ENCODE measurements around the gene AMN1. TPM values are rescaled to one million over a fixed set of nuclear protein-coding genes. Genes with fewer than 3 reads are reported as not detected.
"Not testable (repeated sequence)": the region's sequence is repeated elsewhere in the genome, so short reads cannot be mapped to it uniquely, and the experiment has no call there.

Gene AMN1
- total RNA-seq, 1 donor from 2014 or later: 4.1 TPM

DNA sequence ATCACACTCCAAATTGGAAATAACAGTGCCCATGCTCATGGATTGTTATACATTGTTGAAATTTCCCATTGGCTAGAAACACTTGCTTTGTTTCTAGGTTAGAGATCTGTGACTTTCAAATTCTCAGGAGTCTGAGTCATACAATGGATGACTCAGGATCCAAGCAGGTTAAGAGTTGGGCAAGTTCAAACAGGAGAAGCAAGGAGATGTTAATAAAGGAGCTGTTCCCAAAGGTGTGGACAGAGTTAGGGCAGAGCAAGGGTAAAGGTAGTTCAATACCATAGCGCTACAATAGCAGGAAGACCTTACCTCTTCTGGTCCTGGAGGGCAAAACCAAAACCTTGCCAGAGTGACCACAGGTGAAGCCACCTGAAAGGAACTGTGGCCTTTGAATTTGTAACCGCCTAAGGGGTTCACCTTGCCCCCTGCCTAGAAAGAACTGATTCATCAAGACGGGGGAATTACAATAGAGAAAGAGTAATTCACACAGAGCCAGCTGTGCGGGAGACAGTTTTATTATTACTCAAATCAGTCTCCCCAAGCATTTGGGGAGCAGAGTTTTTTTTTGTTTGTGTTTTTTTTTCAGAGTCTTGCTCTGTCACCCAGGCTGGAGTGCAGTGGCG lies 4.2 kb upstream of the AMN1 start:
- ATAC-seq: peak; percentile 80

DNA sequence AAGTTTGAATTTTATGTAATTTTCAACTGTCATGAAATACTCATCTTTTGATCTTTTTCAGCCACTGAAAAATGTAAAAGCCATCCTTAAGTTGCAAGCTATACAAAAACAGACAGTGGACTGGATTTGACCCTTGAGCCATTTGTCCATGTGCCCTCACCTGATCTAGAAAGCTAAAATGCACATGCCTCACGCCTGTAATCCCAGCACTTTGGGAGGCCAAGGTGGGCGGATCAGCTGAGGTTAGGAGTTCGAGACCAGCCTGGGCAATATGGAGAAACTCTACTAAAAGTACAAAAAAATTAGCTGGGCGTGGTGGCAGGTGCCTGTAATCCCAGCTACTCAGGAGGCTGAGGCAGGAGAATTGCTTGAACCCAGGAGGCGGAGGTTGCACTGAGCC lies 2.4 kb upstream of the AMN1 start:
- not testable (repeated sequence) for ATAC-seq

DNA sequence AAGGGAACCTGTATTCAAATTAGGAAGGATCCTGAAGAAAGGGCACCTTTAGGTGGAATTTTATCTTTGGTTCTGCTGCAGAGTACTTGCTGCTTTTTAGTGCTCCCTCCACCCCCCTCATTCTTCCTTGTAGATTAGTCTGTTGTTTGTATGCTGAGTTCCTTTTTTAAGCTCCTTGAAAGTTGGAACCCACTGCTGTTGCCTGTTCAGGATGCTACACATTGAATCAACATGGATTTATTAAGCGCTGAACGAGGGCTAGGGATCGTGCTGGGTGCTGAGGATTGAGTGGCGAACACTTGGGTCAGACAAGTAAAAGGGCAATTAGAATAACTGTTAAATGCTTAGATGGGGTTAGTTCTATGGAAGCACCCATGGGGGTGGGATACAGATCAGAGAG lies 884 bp upstream of the AMN1 start:
- no peak for ATAC-seq

DNA sequence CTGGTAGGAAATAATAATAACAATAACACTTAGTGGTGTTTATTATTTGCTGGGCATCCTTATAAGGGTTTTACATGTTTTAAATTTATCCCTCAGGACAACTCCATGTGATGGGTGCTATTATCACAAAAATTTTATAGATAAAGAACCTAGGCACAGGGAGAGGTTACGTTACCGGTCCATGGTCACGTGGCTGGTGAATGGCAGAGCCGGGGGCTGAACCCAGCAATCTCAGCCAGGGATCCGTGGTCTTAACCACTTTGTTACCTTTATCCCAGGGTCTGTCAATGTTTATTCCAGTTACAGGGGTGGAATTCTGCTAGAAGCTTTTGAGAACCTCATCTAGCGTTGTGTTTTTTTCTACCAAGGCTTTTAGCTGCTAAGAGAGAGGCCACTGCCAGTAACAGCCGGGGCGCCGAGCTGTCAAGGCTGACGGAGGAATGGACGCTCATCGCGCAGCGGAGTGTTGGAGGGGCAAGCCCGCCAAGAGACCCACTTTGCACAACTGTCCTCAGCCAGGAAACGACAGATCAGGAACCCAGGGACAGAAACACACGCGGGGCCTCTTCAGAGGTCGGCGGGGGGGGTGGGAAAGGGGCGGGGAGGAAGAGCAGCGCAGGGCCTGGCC lies 418 bp downstream of the AMN1 start:
- no peak for ATAC-seq

DNA sequence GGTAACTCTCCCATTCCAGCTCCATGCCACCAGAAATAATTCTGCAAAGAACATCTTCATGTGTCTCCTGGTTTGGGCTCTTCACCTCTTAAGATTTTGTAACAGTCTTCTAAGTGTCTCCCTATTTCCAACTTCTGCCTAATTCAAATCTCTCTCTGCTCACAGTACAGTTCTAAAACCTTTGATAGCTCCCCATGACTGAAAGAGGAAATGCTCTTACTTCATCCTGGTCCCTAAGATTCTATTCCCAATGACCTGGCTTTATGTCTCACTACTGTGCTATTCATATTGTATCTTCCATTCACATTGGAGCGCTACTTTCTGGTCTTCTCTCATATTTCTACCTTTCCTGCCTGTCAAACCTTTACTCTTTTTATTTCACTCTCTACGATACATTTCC lies 1.6 kb downstream of the AMN1 start:
- ATAC-seq: no peak

DNA sequence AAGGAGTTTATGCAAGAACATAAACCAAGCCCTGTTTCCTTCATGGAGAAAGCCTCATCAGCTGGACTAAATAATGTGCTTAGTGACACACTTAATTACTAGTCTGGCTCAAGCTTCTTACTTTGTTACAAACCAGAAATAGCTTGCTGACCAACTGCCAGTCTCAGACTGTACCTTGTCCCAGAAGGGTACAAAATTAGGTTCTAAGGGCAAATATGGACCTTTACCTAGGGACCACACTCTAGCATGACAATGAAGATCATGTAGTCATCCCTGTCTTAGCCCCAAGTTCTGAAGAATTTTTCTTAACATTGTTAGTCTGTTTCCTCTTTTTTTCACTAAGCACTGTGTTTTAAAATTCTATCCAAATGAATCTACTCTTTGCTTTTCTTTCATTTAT lies 2.2 kb downstream of the AMN1 start:
- ATAC-seq: no peak

DNA sequence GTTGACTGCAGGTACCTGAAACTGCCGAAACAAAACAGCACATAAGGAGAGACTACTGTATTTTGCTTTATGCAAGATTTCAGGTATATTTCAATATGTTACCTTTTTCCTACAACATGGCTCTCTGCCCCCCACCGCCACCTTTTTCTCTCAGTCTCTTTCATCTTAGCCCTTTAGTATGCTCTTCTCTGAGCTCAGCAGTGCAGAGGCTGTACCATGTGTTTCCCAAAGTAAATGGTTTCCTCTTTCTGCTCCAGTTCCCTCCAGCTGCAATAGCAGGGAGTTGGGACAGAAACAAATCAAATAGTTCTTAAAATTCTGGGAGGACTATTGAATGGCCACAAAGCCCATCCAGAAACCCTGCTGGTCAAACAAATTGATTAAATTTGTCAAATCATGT lies 4.3 kb downstream of the AMN1 start:
- no peak for ATAC-seq

DNA sequence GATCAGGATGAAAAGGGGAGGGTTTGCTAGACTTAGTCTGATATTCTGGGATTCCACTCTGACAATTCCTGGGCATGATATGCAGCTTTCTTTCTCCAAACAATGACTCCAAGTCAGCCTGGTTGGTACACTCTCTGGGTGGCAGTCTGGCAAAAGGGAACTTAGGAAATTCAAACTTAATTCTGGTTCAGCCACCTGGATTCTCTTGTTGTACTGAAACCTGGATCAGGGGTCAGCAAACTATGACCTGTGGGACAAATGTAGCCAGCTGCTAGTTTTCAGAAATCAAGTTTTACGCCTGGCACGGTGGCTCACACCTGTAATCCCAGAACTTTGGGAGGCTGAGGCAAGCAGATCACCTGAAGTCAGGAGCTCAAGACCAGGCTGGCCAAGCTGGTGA lies 6.2 kb downstream of the AMN1 start:
- ATAC-seq: no peak

DNA sequence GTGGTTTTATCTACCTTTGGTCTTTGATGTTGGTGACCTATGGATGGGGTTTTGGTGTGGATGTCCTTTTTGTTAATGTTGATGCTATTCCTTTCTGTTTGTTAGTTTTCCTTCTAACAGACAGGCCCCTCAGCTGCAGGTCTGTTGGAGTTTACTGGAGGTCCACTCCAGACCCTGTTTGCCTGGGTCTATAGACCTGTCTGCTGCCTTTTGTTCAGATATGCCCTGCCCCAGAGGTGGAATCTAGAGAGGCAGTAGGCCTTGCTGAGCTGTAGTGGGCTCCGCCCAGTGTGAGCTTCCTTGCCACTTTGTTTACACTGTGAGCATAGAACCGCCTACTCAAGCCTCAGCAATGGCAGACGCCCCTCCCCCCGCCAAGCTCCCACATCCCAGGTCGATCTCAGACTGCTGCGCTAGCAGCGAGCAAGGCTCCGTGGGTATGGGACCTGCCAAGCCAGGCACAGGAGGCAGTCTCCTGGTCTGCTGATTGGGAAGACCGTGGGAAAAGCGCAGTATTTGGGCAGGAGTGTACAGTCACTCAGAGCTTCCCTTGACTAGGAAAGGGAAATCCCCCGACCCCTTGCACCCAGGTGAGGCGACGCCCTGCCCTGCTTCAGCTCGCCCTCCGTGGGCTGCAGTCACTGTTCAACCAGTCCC lies 10.2 kb downstream of the AMN1 start:
- ATAC-seq: not testable (repeated sequence)

DNA sequence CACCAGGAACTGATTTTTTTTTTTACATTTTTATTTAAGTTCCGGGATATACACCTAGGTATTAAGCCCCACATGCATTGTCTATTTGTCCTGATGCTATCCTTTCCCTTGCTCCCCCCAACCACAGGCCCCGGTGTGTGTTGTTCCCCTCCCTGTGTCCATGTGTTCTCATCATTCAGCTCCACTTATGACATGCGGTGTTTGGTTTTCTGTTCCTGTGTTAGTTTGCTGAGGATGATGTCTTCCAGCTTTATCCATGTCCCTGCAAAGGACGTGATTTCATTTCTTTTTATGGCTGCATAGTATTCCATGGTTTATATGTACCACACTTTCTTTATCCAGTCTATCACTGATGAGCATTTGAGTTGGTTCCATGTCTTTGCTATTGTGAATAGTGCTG lies 11.8 kb downstream of the AMN1 start:
- ATAC-seq: not testable (repeated sequence)

DNA sequence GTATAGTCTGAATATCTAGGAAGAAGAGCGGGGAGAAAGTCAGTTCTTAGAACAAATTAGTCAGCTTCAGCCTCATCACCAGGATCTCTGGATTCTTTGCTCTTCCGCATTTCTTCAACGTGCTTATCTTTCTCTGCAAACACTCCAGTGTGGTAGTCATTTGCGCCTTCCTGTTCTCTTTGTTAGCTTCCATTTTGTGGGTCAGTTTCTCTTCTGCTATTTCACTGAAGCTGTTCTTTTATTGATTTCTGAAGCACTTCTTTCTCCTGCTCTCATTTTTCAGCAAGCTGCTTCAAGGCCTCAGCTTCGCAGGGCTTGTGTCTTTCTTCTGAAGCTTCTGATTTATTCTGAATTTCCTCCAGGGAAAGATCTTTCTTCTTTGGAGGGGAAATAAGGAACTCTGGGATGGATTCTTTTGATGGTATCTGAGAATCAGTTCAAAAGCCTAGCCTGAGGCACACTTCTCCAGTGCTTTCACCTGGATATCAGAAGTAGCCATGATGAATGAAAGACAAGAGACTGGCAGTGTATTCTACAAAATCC lies 13.5 kb downstream of the AMN1 start:
- peak; percentile 41 for ATAC-seq

DNA sequence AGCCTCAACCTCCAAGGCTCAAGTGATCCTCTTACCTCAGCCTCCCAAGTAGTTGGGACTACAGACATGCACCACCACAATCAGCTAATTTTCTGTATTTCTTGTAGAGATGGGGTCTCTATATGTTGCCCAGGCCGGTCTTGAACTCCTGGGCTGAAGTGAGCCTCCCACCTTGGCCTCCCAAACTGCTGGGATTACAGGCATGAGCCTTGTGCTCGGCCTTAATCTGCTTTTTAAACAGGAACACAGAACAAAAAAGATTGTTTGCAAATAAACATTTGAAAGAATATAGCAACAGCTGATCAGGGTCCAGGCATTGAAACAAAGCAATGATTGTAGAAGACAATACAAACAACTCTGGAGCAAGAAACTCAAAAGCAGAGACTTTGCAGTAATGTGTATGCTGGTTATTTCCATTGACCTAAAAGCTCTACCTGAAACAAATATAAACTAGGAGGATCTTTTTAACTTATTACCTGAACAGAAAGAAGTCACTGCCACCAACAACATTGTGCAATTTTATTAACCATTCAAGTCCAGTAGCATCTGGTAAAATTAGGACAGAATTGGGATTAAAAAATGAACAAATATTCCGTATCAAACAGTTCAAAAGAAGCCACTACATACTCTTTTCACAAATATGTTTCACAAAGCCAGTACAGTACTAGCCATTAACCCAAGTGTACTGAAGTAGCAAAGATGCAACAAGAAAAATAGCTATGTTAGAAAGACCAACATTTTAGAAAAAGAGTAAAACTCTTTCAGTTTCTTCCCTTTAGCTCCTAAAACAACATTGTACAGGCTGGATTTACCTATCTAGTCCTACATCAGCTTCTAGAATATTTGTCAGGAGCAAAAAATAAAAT lies 14.2 kb downstream of the AMN1 start:
- no peak for ATAC-seq

DNA sequence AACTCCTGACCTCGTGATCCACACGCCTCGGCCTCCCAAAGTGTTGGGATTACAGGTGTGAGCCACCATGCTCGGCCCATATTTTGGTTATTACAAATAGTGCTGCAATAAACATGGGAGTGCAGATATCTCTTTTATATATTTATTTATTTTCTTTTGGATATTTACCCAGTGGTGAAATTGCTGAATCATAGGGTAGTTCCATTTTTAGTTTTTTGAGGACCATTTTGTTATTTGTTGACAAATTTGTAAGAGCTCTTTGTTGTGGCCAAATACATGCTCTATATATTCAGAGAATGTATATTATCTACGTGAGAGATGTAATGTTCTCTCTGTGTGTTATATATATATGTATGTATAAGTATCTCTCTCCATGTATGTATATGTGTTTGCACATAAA lies 15.9 kb downstream of the AMN1 start:
- ATAC-seq: no peak

DNA sequence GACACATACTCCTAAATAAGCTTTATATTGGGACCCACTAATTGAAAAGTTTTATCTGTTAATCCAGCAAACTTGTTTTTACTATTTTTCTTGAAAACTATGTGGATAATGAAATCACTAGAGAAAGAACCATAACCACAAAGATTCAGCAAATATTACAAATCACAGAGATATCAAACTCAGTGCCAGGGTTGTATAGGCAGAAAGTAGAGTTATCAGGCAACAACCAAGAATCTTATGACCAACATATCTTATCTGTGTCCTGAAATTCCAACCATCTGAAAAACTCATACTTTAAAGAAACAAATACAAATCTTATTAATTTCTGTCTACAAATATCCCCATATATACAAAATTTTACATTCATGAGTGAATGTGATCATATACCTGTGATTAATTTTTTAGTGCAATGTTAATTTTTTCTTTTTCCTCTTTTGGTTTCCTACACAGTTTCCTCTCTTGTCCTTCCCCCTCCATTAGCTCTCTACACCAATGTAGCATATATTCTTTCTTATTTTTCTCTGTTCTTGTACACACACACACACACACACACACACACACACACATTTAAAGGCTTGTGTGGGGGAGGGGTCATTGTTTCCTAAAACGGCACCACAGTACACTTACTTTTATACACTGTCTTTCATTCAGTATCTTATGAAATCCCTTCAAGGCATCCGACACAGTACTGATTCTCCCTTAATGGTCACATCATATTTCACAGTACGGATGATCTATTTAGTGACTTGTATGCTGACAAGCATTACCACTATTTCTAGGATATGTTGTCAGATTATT lies 18.6 kb downstream of the AMN1 start:
- no peak for ATAC-seq

DNA sequence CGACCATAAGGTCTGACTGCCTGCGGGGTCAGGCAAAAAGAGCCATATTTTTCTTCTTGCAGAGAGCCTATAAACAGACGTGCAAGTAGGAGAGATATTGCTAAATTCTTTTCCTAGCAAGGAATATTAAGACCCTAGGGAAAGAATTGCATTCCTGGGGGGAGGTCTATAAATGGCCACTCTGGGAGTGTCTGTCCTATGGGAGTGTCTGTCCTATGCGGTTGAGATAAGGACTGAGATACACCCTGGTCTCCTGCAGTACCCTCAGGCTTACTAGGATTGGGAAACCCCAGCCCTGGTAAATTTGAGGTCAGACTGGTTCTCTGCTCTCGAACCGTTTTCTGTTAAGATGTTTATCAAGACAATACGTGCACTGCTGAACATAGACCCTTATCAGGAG lies 20.7 kb downstream of the AMN1 start:
- ATAC-seq: not testable (repeated sequence)

DNA sequence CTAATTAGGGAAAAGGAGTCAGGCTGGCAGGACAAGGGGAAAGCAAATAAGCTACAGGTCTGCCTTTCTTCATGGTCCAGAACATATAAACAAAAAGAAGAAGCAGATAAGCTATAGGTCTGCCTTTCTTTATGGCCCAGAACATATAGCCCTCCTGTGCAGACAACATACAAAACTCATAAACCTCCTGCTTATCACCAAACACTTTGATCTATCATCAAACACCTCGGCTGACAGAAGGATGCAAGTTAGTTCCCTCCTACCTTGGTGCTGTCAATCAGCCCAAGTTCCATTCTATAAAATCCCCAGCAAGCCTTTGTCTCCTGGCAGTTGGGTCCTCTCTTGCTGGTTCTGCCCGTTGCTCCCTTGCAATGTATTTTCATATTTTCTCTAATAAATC lies 23.2 kb downstream of the AMN1 start:
- no peak for ATAC-seq

DNA sequence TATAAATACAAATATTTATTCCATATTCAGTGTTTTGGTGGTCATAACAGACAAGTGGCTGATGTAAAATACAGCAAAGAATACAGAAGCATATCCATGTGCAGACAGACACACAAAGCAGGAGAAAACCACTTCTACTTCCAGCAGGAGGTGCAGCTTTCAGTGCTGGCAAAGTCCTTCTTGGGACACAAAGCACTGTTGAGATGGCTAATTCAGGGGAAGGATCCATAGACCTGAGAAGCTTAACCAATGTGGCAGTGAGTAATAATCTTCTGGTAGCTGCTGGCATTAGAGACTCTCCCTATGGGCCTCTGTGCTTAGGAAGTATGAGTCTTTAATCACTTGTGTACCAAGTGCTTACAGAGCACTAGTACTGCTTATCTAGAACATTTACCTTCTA lies 26.8 kb downstream of the AMN1 start:
- peak; percentile 65 for ATAC-seq

DNA sequence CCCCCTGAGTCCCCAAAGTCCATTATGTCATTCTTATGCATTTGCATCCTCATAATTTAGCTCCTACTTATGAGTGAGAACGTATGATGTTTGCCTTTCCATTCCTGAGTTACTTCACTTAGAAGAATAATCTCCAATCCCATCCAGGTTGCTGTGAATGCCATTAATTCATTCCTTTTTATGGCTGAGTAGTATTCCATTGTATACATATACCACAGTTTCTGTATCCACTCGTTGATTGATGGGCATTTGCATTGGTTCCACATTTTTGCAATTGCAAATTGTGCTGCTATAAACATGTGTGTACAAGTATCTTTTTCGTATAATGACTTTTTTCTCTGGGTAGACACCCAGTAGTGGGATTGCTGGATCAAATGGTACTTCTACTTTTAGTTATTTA lies 38.9 kb downstream of the AMN1 start:
- not testable (repeated sequence) for ATAC-seq

DNA sequence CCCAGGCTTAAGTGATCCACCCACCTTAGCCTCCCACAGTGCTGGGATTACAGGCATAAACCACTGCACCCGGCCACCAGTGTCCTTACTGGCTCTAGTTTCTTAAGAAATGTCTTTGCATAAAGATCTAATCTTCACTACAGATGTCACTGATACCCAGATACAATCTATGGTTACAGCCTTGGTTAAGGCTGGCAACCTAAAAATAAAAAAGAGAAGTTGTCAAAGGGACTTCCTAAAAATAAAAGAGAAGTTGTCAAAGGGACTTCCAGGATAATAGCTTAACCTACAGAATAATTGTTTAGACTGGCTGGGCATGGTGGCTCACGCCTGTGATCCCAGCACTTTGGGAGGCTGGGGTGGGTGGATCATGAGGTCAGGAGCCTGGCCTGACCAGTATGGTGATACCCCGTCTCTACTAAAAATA lies 41.7 kb downstream of the AMN1 start:
- peak; percentile 17 for ATAC-seq

DNA sequence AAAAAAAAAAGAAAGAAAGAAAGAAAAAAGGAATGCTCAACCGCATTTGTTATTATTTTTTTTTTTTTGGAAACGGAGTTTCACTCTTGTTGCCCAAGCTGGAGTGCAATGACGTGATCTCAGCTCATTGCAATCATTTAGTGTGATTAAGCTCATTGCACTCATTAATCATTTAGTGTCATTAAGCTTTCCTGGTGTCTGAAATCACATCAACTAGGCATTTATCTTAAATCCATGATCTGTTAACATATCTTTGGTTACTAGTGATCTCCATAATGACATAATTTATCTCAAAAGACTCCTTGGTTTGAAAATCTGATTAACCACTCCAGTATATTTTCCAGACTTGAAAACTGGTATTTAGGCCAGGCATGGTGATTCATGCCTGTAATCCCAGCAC lies 43.0 kb downstream of the AMN1 start:
- ATAC-seq: no peak

DNA sequence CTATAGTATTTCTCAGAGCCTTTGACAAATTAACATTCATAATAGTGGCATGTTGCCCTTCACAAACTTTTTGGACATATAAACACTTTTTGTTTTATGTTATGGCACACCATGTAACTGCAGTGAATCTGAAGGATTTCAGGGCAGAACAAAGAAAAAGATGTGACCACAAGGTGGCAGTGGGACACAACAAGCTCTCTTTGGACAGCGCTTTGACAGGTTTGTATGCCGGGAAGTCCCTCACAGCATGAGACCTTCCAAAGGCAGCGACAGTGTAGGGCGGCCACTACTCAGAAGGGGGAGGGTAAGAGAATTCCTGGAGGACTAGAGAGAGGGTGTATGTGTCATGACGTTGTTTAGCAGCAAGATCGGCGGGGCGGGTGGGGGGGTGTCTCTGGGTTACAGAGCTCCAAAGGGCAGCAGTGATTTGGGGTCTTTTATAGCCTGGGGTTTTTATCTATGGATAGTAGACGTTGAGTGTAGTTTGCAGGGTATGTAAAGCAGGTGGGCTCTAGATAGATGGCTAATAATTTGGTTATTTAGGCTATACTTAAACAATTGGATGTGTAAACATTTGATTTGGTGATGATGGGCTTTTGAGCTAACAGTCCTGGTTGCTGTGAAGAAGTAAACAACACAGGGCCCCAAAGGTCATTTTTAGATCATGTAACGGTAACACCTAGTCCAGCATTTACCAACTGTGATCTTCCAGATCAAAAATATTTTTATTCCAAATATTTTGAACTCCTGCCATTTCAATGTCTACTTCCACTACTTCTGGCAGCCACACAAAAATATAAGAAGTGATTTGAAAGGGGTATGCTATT lies 46.5 kb downstream of the AMN1 start:
- ATAC-seq: peak; percentile 94
